ENCODE measurements around the gene CLSTN2.

CLSTN2 gene

GRCh38 chr3:140530603-140531002 lies 595.6 kb downstream of the CLSTN2 start:
- no peak for DNase-seq (ENCODE audit: low read depth, low spot score)
- in situ Hi-C loops (cut with HindIII; ENCODE audit: low sequenced_read_pairs): no loop called here
- H3K4me3 ChIP-seq (ENCODE audit: low read depth, low read length): no peak overlapping the region
- no peak for TF ChIP-seq CTCF (IDR thresholded peaks at IDR 0.05; ENCODE audit: low read depth, low read length)

GRCh38 chr3:140532793-140533330 lies 597.9 kb downstream of the CLSTN2 start:
- in situ Hi-C loops (cut with HindIII; ENCODE audit: low sequenced_read_pairs): no loop called here
- no peak for TF ChIP-seq CTCF (IDR thresholded peaks at IDR 0.05; ENCODE audit: low read depth, low read length)
- H3K4me3 ChIP-seq (ENCODE audit: low read depth, low read length): no peak overlapping the region
- DNase-seq (ENCODE audit: low read depth, low spot score): no peak

GRCh38 chr3:140536926-140537726 lies 602.1 kb downstream of the CLSTN2 start:
- in situ Hi-C loops (cut with HindIII; ENCODE audit: low sequenced_read_pairs): no loop called here
- no peak for DNase-seq (ENCODE audit: low read depth, low spot score)
- TF ChIP-seq CTCF (IDR thresholded peaks at IDR 0.05; ENCODE audit: low read depth, low read length): no peak
- H3K4me3 ChIP-seq (ENCODE audit: low read depth, low read length): no peak overlapping the region

GRCh38 chr3:140537727-140538082 lies 602.7 kb downstream of the CLSTN2 start:
- no peak for DNase-seq (ENCODE audit: low read depth, low spot score)
- TF ChIP-seq CTCF (IDR thresholded peaks at IDR 0.05; ENCODE audit: low read depth, low read length): no peak
- in situ Hi-C loops (cut with HindIII; ENCODE audit: low sequenced_read_pairs): no loop called here
- no peak overlapping the region for H3K4me3 ChIP-seq (ENCODE audit: low read depth, low read length)

GRCh38 chr3:140540262-140540661 lies 605.3 kb downstream of the CLSTN2 start:
- DNase-seq (ENCODE audit: low read depth, low spot score): no peak
- in situ Hi-C loops (cut with HindIII; ENCODE audit: low sequenced_read_pairs): no loop called here
- TF ChIP-seq CTCF (IDR thresholded peaks at IDR 0.05; ENCODE audit: low read depth, low read length): no peak
- no peak overlapping the region for H3K4me3 ChIP-seq (ENCODE audit: low read depth, low read length)

GRCh38 chr3:140541975-140542653 lies 607.1 kb downstream of the CLSTN2 start:
- no peak for TF ChIP-seq CTCF (IDR thresholded peaks at IDR 0.05; ENCODE audit: low read depth, low read length)
- DNase-seq (ENCODE audit: low read depth, low spot score): no peak
- no peak overlapping the region for H3K4me3 ChIP-seq (ENCODE audit: low read depth, low read length)
- in situ Hi-C loops (cut with HindIII; ENCODE audit: low sequenced_read_pairs): no loop called here

Measured in astrocyte of the spinal cord (primary cell).